RWPE1 (cell line): Measurements from ENCODE around the gene NTSR1.

Source experiments
- CTCF ChIA-PET: fragments of 350-600 bp; sonication (Branson Sonifier 250); formaldehyde crosslinking; extraction: SDS; loops from one replicate; lab custom pipeline; 2021; lab: Yijun Ruan, JAX
- POLR2A ChIA-PET: fragments of 400-600 bp; formaldehyde crosslinking; extraction: SDS; loops from one replicate; lab custom pipeline; 2020; ENCODE audit warnings: antibody characterized with exemption; ENCODE audit not compliant: low non-redundant PET; lab: Yijun Ruan, JAX
- DNase-seq: peaks from one replicate; pipeline ENCODE4 v3.0.0; 2012; ENCODE audit warnings: low spot score
- H3K27ac ChIP-seq: fragments of 450-650 bp; 2 replicates; pipeline ENCODE4 v1.5.1; 2017
- CTCF ChIP-seq: fragments of 450-650 bp; conservative IDR thresholded peaks from 2 replicates; pipeline ENCODE4 v1.5.1; 2017; ENCODE audit warnings: low read depth, mild to moderate bottlenecking

The NTSR1 gene

GRCh38 chr20:62694868-62695267 lies 13.8 kb upstream of the NTSR1 start:
- CTCF ChIA-PET: interaction anchor here (0.5 to 2.0 kb wide), 5 partner anchors 8 to 97 kb away, joined by 4 to 10 read pairs (median 7); no protein-coding TSS in a partner anchor
- no peak for DNase-seq
- TF ChIP-seq CTCF: no peak
- POLR2A ChIA-PET: interaction anchor here (0.6 kb wide), 1 partner anchor 127 kb away, joined by 3 read pairs; no protein-coding TSS in a partner anchor
- H3K27ac ChIP-seq: no peak overlapping the region

GRCh38 chr20:62695448-62696414 lies 12.9 kb upstream of the NTSR1 start:
- no peak for DNase-seq
- CTCF ChIA-PET: interaction anchor here (0.8 to 2.0 kb wide), 2 partner anchors 7 to 93 kb away, joined by 6 to 10 read pairs; no protein-coding TSS in a partner anchor
- POLR2A ChIA-PET: interaction anchor here (0.6 kb wide), 1 partner anchor 127 kb away, joined by 3 read pairs; no protein-coding TSS in a partner anchor

GRCh38 chr20:62696434-62696957 lies 12.1 kb upstream of the NTSR1 start:
- ChIA-PET CTCF (interaction anchor here (1.8 kb wide), 1 partner anchor 95 kb away, joined by 5 read pairs; no protein-coding TSS in a partner anchor), POLR2A (no interaction called here)
- no peak for DNase-seq
- no peak for TF ChIP-seq CTCF
- H3K27ac ChIP-seq: no peak overlapping the region

More at GRCh38 chr20:62695448-62696414, 12.9 kb upstream of the NTSR1 start:
- H3K27ac ChIP-seq: no peak overlapping the region
- TF ChIP-seq CTCF: no peak

GRCh38 chr20:62696989-62697388 lies 11.6 kb upstream of the NTSR1 start:
- no peak overlapping the region for H3K27ac ChIP-seq
- ChIA-PET CTCF (interaction anchor here (1.1 to 1.8 kb wide), 2 partner anchors 27 to 94 kb away, joined by 3 to 5 read pairs; no protein-coding TSS in a partner anchor), POLR2A (no interaction called here)
- DNase-seq: no peak
- no peak for TF ChIP-seq CTCF

- no peak overlapping the region for H3K27ac ChIP-seq
- no peak for DNase-seq
- ChIA-PET CTCF (interaction anchor here (0.9 to 1.8 kb wide), 3 partner anchors 26 to 312 kb away, joined by 3 to 5 read pairs (median 5); no protein-coding TSS in a partner anchor), POLR2A (interaction anchor here (0.7 kb wide), 2 partner anchors 47 to 88 kb away, joined by 3 to 6 read pairs; no protein-coding TSS in a partner anchor)
- TF ChIP-seq CTCF: no peak
Measured at GRCh38 chr20:62697468-62697912, 11.1 kb upstream of the NTSR1 start.

- no peak for TF ChIP-seq CTCF
- no peak for DNase-seq
- no peak overlapping the region for H3K27ac ChIP-seq
- ChIA-PET POLR2A (interaction anchor here (0.7 kb wide), 2 partner anchors 48 to 88 kb away, joined by 3 to 6 read pairs; no protein-coding TSS in a partner anchor), CTCF (interaction anchor here (0.9 to 1.8 kb wide), 5 partner anchors 12 to 311 kb away, joined by 3 to 5 read pairs (median 4); no protein-coding TSS in a partner anchor)
Measured at GRCh38 chr20:62698231-62698630, 10.4 kb upstream of the NTSR1 start.
